Fibroblast of mammary gland (primary cell): Measurements from ENCODE around the gene TMEM141.

ENCODE experiments used
- DNase-seq: peaks from one replicate; pipeline ENCODE4 v3.0.0-alpha.2; 2010; ENCODE audit warnings: low read depth
- H3K4me3 ChIP-seq: 2 replicates; pipeline ENCODE4 v1.5.1; 2011; ENCODE audit warnings: low read depth, mild to moderate bottlenecking, low read length, moderate library complexity; ENCODE audit not compliant: control insufficient read depth
- CTCF ChIP-seq: conservative IDR thresholded peaks from 2 replicates; pipeline ENCODE4 v1.5.1; 2011; ENCODE audit warnings: low read depth, low read length, inconsistent platforms; ENCODE audit not compliant: control insufficient read depth, insufficient read depth

The TMEM141 gene

GRCh38 chr9:136805207-136805740 is 14.1 kb downstream of the TMEM141 start:
- no peak for TF ChIP-seq CTCF
- no peak for DNase-seq
- H3K4me3 ChIP-seq = no peak overlapping the region

- no peak for TF ChIP-seq CTCF
- DNase-seq = no peak
- H3K4me3 ChIP-seq = no peak overlapping the region
Observed at GRCh38 chr9:136806067-136806466, 14.9 kb downstream of the TMEM141 start.

GRCh38 chr9:136806631-136807201 is 15.6 kb downstream of the TMEM141 start:
- no peak for DNase-seq
- no peak for TF ChIP-seq CTCF
- H3K4me3 ChIP-seq = peak overlapping the region; percentile 71

- no peak for TF ChIP-seq CTCF
- peak within 1 kb of the TSS; percentile 71 for H3K4me3 ChIP-seq
- peak; percentile 58 for DNase-seq
Observed at GRCh38 chr9:136807281-136808074, 16.3 kb downstream of the TMEM141 start, which contains the start of gene RABL6. RABL6 (plus strand) TSS chr9:136807948; CDS start chr9:136808197, 249 bp downstream.

- no peak for DNase-seq
- H3K4me3 ChIP-seq = peak overlapping the region; percentile 71
- TF ChIP-seq CTCF = no peak
Observed at GRCh38 chr9:136808075-136808805, 17.1 kb downstream of the TMEM141 start.

GRCh38 chr9:136808806-136809158 is 17.6 kb downstream of the TMEM141 start:
- H3K4me3 ChIP-seq = peak overlapping the region; percentile 71
- peak; percentile 34 for DNase-seq
- no peak for TF ChIP-seq CTCF
